NCI-H1092 (cell line): ENCODE data around the gene FYB1.
"Not testable (repeated sequence)": the region's sequence is repeated elsewhere in the genome, so short reads cannot be mapped to it uniquely, and the experiment has no call there.

Experiments used
- DNase-seq: peaks from one replicate; lab custom pipeline; 2025; lab: John Stamatoyannopoulos, UW

Gene FYB1

DNA sequence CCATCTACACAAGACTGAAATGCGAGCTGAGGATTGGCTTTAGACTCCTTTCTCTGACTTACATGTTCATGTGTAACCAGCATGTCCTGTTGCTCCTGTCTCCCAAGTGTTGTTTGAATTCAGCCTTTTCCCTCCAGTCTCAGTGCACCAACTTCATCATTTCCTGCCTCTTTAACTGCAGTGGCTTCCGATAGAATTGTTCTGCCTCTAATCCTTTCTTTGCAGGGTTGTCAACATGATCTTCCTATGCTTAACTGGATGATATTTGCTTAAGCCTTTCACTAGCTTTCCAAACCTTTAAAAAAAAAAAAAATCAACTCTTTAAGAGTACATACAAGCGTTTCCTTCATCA lies 6.7 kb upstream of the FYB1 start:
- DNase-seq = no peak

- no peak for DNase-seq
Observed at GRCh38 chr5:39225405-39226099, 6.2 kb upstream of the FYB1 start.

DNA sequence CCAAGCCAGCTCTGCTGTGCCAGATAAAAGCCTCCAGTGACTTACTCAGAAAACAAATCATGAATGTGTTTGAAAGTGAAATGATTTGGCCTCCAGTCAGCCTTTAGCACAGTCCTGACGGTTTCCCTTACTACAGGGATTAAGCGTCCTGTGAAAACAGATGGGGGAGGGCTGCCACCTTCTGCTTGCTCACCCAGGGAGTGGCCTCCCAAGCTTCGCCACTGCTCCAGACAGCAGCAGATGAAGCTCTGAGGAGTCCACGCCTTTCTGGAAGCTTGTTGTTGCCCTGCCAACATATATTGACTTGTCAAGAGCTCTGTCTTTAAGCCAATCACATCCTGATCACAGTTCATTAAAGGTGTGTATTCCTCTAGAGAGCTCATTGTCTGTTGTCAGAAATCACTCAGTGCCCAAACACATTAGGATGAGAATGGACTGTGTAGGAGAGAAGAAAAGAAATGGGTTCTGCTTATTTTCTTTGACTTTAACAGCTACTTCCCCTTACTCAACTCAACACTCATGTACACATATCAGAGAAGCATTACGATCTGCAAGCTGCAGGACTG lies 4.9 kb upstream of the FYB1 start:
- no peak for DNase-seq

DNA sequence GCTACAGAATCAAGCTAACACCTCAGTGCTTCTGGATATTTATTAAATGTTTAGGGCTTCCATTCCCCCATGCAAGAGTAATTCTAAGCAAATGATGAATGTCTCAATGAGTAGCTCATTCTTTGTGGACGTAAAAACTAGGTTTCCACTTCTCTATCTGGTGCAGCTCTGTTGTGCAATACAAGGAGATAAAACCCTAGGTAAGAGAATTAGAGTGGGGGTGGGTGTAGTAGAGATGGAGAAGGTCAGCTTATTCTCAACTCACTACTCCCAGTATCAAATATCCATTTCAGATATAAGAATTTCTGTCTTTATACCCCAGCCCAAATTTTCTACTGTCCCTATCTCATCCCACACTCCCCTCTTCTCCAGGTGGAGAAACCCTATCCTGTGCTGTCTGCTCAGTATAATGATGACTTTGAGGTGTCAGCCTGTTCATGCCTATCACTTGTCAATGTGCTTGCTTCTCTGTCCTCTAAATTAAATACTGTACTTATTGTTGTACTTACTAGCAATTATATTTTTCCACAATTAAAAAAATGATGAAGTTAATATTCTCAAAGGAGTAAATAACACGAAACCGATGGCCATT lies 4.3 kb upstream of the FYB1 start:
- no peak for DNase-seq

GRCh38 chr5:39221671-39222070 lies 2.3 kb upstream of the FYB1 start:
- DNase-seq = not testable (repeated sequence)

- DNase-seq = no peak
Observed at GRCh38 chr5:39220280-39221030, 1.1 kb upstream of the FYB1 start.

DNA sequence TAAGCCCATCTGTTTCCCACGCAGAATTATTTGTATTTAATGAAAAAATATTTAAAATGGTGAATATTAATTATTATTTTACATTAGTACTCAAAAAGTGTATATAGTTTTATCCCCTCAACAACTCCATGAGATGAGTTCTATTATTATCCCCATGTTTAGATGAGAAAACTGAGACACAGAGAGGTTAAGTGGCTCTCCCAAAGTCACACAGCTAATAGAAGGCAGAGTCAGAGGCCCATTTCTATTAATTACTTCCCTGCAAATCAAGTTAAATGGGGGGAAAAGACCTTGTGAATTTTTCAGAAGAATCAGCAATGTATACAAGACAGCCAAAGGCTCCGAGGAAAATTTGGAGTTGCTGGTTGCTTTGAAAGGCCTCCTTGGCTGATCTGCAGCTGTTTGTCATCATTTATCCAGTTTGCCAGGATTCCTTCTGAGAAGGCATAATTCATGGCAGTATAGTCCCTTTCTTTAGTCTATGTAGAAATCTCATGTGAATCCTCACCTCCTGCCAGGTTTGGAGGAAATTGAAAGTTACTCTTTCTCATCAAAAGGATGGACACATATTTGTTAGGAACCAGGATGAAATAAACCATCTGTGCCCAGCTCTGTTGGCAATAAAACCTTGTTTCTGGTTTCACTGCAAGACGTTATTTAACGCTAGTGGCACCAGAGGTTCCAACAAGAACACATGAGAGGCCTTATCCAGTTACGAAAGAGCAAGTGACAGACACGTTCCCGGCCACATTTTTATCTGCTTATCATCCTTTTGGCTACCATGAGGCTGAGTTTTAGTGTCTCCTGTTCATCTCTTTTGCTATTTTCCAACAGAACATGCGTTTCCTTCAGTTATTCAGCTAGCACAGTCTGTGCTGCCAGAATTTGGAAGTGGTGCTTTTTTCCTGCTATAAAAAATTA lies 621 bp downstream of the FYB1 start:
- no peak for DNase-seq

- peak; percentile 37 for DNase-seq
Observed at GRCh38 chr5:39217365-39218281, 1.7 kb downstream of the FYB1 start.

DNA sequence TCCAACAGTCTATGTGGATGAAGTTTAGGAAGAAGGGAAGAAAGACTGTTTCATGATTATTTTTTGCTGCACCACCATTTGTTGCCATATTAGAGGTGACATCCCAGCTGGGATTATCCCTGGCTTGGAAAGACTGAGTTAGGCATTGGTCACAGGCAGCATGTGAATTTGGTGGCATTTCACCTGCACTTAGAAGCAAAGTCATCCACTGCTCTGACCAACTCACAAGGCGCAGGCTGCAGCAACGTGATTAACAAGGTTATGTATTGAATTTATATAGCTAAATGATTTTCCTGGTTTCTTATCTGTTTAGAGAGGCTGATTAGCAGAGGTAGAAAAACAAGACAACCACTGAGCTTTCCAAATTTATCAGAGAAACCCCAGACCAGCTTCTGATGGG lies 2.7 kb downstream of the FYB1 start:
- DNase-seq = no peak

GRCh38 chr5:39215857-39216256 lies 3.5 kb downstream of the FYB1 start:
- no peak for DNase-seq

DNA sequence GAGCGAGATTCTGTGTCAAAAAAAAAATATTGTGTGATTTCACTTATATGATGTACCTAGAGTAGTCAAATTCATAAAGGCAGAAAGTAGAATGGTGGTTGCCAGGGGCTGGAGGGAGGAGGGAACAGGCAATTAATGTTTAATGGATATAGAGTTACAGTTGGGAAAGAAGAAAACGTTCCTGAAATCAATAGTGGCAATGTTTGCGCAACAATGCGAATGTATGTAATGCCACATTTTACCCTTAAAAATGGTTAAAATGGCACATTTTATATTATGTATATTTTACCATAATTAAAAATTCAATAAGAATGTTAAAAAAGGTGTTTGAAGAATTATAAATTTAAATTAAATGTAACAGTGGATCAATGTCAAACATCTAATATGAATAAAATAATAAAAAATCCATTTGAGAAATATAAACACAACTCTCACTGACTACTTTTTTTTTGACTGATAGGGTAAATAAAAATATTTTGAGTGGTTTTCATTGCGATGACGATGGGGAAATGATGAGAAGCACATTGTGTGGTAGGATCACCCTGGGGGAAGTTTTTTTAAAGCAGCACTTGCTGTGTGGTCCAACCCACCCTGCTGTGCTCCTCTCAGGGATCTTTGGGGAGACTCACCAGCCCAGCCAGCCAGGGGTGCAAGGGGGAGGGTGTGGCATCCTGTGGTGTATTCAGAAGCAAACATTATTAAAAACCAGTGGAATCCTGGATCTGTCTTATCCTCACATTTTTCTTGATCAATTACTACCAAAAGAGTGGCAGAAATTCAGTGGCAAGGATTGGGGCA lies 4.3 kb downstream of the FYB1 start:
- no peak for DNase-seq

- DNase-seq = no peak
Observed at GRCh38 chr5:39213447-39214207, 5.7 kb downstream of the FYB1 start.

DNA sequence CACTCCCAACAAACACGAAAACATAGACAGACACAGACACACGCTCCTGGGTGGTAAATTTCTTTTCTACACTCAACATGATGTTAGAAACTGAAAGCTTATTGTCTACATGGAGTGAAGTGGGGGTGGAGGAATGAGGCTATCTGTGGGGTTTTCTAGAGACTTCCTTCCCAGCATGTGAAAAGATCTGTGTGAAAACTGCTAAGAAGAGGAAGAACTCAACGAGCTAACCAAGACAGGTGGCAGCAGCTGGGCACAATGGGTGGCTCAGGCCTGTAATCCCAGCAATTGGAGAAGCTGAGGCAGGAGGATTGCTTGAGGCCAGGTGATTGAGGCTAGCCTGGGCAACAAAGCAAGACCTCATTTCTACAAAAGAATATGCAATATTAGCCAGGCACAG lies 7.6 kb downstream of the FYB1 start:
- DNase-seq = no peak

GRCh38 chr5:39209924-39210323 lies 9.4 kb downstream of the FYB1 start:
- DNase-seq = no peak

DNA sequence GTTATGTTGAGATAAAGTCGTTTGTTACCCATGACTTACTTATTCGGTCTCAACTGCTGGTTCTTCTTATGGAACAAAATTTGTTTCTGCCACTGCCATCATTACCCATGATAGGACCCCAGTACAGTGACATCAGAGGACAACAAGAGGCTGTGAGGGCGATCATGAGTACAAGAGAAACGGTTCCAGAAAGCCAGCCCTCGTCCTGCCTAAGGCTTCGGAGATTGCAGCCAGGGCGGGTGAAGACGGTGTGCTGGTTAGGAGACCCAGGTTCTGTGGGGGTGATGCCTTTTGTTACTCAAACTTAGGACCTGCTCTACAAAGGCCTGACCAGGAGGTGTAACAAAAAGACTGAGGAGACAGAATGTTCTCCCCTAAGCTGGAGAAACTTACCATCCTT lies 10.9 kb downstream of the FYB1 start:
- no peak for DNase-seq

GRCh38 chr5:39207345-39208045 lies 11.9 kb downstream of the FYB1 start:
- DNase-seq = no peak

GRCh38 chr5:39206630-39207321 lies 12.6 kb downstream of the FYB1 start:
- no peak for DNase-seq

GRCh38 chr5:39205550-39205949 lies 13.8 kb downstream of the FYB1 start:
- DNase-seq = no peak
